ENCODE results near the gene DPYSL3. TPM values are rescaled to one million over a fixed set of nuclear protein-coding genes. Genes with fewer than 3 reads are reported as not detected.

The DPYSL3 gene
- total and polyA plus RNA-seq, 5 donors from 2014 or later: 1.1 TPM; not detected in 4

DNA sequence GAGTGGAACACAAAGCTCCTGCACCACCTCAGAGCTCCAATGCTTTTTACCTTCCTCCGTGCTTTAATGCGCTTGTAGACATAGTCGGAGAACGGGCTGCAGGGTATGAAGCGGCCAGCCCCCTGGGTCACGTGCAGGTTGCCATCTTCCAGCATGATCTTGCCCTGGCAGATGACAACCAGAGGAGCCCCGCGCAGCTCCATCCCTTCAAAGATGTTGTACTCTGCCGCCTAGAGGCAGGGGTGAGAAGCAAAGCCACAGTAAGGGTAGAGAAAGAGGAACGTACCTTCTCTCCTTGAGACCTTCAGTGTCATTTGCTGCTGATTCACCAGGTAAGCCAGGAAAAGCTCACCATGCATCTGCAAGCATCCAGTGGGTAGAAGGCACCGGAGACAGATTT lies 112.3 kb downstream of the DPYSL3 start:
- H3K4me1 Mint-ChIP-seq: no peaks in the 10 kb centered on the region
- ATAC-seq (ENCODE audit: low read depth in 2 of 2) (no peak), DNase-seq (no peak)
- H3K27me3 Mint-ChIP-seq: no peaks in the 10 kb centered on the region
- no peak overlapping the region for H3K27ac Mint-ChIP-seq
- H3K36me3 ChIP-seq (ENCODE audit: control insufficient read depth, insufficient read depth, low read length): no peaks in the 10 kb centered on the region
- H3K27me3 ChIP-seq (ENCODE audit: control insufficient read depth, insufficient read depth, low read length): no peaks in the 10 kb centered on the region
- no peaks in the 10 kb centered on the region for H3K36me3 Mint-ChIP-seq
- no peaks in the 10 kb centered on the region for H3K4me1 ChIP-seq (ENCODE audit: control insufficient read depth, insufficient read depth, low read length, poor library complexity, severe bottlenecking)
- H3K9me3 Mint-ChIP-seq: peaks cover 0 to 3% (median 0%) of the 10 kb centered on the region in 7 donors
- H3K9me3 ChIP-seq (ENCODE audit: control insufficient read depth in 2 of 2, low read length in 2 of 2): no peaks in the 10 kb centered on the region
- H3K4me3 ChIP-seq (ENCODE audit: low read depth, low read length): no peak overlapping the region
- H3K4me3 Mint-ChIP-seq: no peak overlapping the region
- H3K27ac ChIP-seq (ENCODE audit: insufficient read depth, low read length, poor library complexity, severe bottlenecking): no peak overlapping the region

GRCh38 chr5:147396070-147396823 lies 113.6 kb downstream of the DPYSL3 start:
- H3K27ac ChIP-seq (ENCODE audit: insufficient read depth, low read length, poor library complexity, severe bottlenecking): no peak overlapping the region
- no peaks in the 10 kb centered on the region for H3K36me3 ChIP-seq (ENCODE audit: control insufficient read depth, insufficient read depth, low read length)
- no peak overlapping the region for H3K4me3 ChIP-seq (ENCODE audit: low read depth, low read length)
- H3K4me1 ChIP-seq (ENCODE audit: control insufficient read depth, insufficient read depth, low read length, poor library complexity, severe bottlenecking): no peaks in the 10 kb centered on the region
- DNase-seq (no peak), ATAC-seq (ENCODE audit: low read depth in 2 of 2) (no peak)
- Mint-ChIP-seq H3K27ac (no peak overlapping the region), H3K4me1 (no peaks in the 10 kb centered on the region), H3K9me3 (peaks cover 0 to 3% (median 0%) of the 10 kb centered on the region in 7 donors), H3K27me3 (no peaks in the 10 kb centered on the region), H3K4me3 (no peak overlapping the region), H3K36me3 (no peaks in the 10 kb centered on the region)
- H3K9me3 ChIP-seq (ENCODE audit: control insufficient read depth in 2 of 2, low read length in 2 of 2): no peaks in the 10 kb centered on the region
- no peaks in the 10 kb centered on the region for H3K27me3 ChIP-seq (ENCODE audit: control insufficient read depth, insufficient read depth, low read length)

- Mint-ChIP-seq H3K4me3 (no peak overlapping the region), H3K27me3 (no peaks in the 10 kb centered on the region), H3K27ac (no peak overlapping the region), H3K9me3 (peaks cover 0 to 3% (median 0%) of the 10 kb centered on the region in 7 donors), H3K36me3 (no peaks in the 10 kb centered on the region), H3K4me1 (no peaks in the 10 kb centered on the region)
- H3K36me3 ChIP-seq (ENCODE audit: control insufficient read depth, insufficient read depth, low read length): no peaks in the 10 kb centered on the region
- H3K4me1 ChIP-seq (ENCODE audit: control insufficient read depth, insufficient read depth, low read length, poor library complexity, severe bottlenecking): no peaks in the 10 kb centered on the region
- H3K27ac ChIP-seq (ENCODE audit: insufficient read depth, low read length, poor library complexity, severe bottlenecking): no peak overlapping the region
- H3K4me3 ChIP-seq (ENCODE audit: low read depth, low read length): no peak overlapping the region
- H3K27me3 ChIP-seq (ENCODE audit: control insufficient read depth, insufficient read depth, low read length): no peaks in the 10 kb centered on the region
- H3K9me3 ChIP-seq (ENCODE audit: control insufficient read depth in 2 of 2, low read length in 2 of 2): no peaks in the 10 kb centered on the region
- DNase-seq (no peak), ATAC-seq (ENCODE audit: low read depth in 2 of 2) (no peak)
Measured at GRCh38 chr5:147393874-147394672, 115.8 kb downstream of the DPYSL3 start.

- Histone ChIP-seq H3K9me3 (ENCODE audit: control insufficient read depth in 2 of 2, low read length in 2 of 2) (no peaks in the 10 kb centered on the region), H3K4me1 (ENCODE audit: control insufficient read depth, insufficient read depth, low read length, poor library complexity, severe bottlenecking) (no peaks in the 10 kb centered on the region), H3K27me3 (ENCODE audit: control insufficient read depth, insufficient read depth, low read length) (no peaks in the 10 kb centered on the region), H3K4me3 (ENCODE audit: low read depth, low read length) (no peak overlapping the region), H3K36me3 (ENCODE audit: control insufficient read depth, insufficient read depth, low read length) (no peaks in the 10 kb centered on the region), H3K27ac (ENCODE audit: insufficient read depth, low read length, poor library complexity, severe bottlenecking) (no peak overlapping the region)
- Mint-ChIP-seq H3K4me1 (no peaks in the 10 kb centered on the region), H3K4me3 (no peak overlapping the region), H3K27me3 (no peaks in the 10 kb centered on the region), H3K27ac (no peak overlapping the region), H3K36me3 (no peaks in the 10 kb centered on the region), H3K9me3 (peaks cover 0 to 3% (median 0%) of the 10 kb centered on the region in 7 donors)
- no peak for DNase-seq
- no peak for ATAC-seq (ENCODE audit: low read depth in 2 of 2)
Measured at GRCh38 chr5:147391781-147392180, 118.1 kb downstream of the DPYSL3 start.

GRCh38 chr5:147390654-147391225 lies 119.1 kb downstream of the DPYSL3 start:
- H3K27ac ChIP-seq (ENCODE audit: insufficient read depth, low read length, poor library complexity, severe bottlenecking): no peak overlapping the region
- H3K9me3 ChIP-seq (ENCODE audit: control insufficient read depth in 2 of 2, low read length in 2 of 2): no peaks in the 10 kb centered on the region
- H3K9me3 Mint-ChIP-seq: peaks cover 0 to 3% (median 0%) of the 10 kb centered on the region in 7 donors
- ATAC-seq (ENCODE audit: low read depth in 2 of 2) (no peak), DNase-seq (no peak)
- H3K27me3 Mint-ChIP-seq: no peaks in the 10 kb centered on the region
- H3K27ac Mint-ChIP-seq: no peak overlapping the region
- H3K4me3 Mint-ChIP-seq: no peak overlapping the region
- no peaks in the 10 kb centered on the region for H3K27me3 ChIP-seq (ENCODE audit: control insufficient read depth, insufficient read depth, low read length)
- no peaks in the 10 kb centered on the region for H3K4me1 Mint-ChIP-seq
- H3K36me3 ChIP-seq (ENCODE audit: control insufficient read depth, insufficient read depth, low read length): no peaks in the 10 kb centered on the region
- H3K4me3 ChIP-seq (ENCODE audit: low read depth, low read length): no peak overlapping the region
- no peaks in the 10 kb centered on the region for H3K4me1 ChIP-seq (ENCODE audit: control insufficient read depth, insufficient read depth, low read length, poor library complexity, severe bottlenecking)
- no peaks in the 10 kb centered on the region for H3K36me3 Mint-ChIP-seq

DNA sequence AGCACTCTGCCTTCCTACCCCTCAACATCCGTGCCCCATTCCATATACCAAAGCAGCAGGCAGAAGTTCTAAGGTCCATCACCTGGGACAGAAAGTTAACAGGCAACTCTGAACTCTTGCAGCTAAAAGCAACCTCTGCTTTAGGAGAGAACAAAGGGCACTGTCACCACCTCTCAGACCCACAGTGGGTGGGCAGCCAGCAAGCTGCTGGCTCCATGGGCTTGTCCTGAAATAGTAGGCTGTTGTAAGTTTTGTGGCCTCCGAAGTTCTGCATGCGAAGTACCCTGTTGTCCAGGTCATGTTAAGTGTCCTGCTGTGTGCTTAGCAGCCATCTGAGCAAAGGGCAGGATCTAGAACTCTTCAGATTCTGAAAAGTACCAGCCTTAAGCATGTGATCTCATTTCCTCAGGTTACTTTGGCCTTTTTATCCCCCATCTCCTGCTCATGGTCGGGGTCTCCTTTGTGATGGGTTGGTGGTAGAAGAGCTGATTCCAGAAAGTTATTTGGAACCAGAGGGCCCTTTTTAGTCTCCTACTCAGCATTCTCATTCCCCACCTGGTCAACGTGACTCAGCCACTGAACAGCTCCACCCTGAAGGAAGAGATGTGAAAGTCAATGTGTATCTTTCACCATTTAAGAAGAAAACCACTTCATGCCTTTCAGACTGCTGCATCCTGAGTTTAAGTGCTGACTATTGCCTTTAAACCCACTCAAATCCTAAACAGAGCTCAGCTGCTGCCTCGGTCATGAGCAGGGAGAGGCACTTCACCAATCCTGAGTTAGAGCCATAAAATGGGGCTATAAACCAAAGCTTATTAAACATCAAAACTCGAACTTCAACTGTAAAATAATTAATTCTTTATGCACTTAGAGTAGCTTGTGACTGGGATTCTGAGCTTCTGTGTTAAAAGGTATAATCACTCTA lies 121.4 kb downstream of the DPYSL3 start:
- H3K4me3 Mint-ChIP-seq: no peak overlapping the region

DNA sequence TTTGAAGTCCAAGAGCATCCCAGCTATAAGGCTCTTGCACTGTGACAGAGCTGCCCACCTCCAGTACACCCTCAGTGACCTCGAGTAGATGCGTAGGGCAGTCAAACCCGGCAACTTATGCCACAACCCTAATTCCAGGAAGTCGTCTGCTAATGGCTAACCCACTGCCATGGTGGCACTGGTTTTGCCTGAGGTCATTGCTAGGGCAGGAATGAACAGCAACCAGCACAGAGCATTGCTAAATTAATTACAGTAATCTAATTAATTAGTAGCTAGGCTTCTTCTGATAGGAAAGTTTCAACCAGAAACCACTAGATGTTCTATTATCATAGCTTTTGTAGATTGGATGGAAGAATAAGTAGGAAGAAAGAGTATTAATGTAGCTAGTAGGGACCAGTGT lies 122.8 kb downstream of the DPYSL3 start:
- H3K4me3 Mint-ChIP-seq: no peak overlapping the region
- no peaks in the 10 kb centered on the region for H3K27me3 Mint-ChIP-seq
- no peak overlapping the region for H3K27ac Mint-ChIP-seq
- no peaks in the 10 kb centered on the region for H3K36me3 ChIP-seq (ENCODE audit: control insufficient read depth, insufficient read depth, low read length)
- H3K4me1 ChIP-seq (ENCODE audit: control insufficient read depth, insufficient read depth, low read length, poor library complexity, severe bottlenecking): no peaks in the 10 kb centered on the region
- no peak overlapping the region for H3K4me3 ChIP-seq (ENCODE audit: low read depth, low read length)
- ATAC-seq (ENCODE audit: low read depth in 2 of 2) (no peak), DNase-seq (no peak)
- no peak overlapping the region for H3K27ac ChIP-seq (ENCODE audit: insufficient read depth, low read length, poor library complexity, severe bottlenecking)
- H3K9me3 ChIP-seq (ENCODE audit: control insufficient read depth in 2 of 2, low read length in 2 of 2): no peaks in the 10 kb centered on the region
- H3K36me3 Mint-ChIP-seq: no peaks in the 10 kb centered on the region
- no peaks in the 10 kb centered on the region for H3K27me3 ChIP-seq (ENCODE audit: control insufficient read depth, insufficient read depth, low read length)
- no peaks in the 10 kb centered on the region for H3K9me3 Mint-ChIP-seq
- no peaks in the 10 kb centered on the region for H3K4me1 Mint-ChIP-seq

More for the DNA sequence above, 121.4 kb downstream of the DPYSL3 start:
- H3K9me3 Mint-ChIP-seq: no peaks in the 10 kb centered on the region
- H3K36me3 Mint-ChIP-seq: no peaks in the 10 kb centered on the region
- H3K9me3 ChIP-seq (ENCODE audit: control insufficient read depth in 2 of 2, low read length in 2 of 2): no peaks in the 10 kb centered on the region
- no peaks in the 10 kb centered on the region for H3K27me3 Mint-ChIP-seq
- no peaks in the 10 kb centered on the region for H3K4me1 Mint-ChIP-seq
- no peaks in the 10 kb centered on the region for H3K4me1 ChIP-seq (ENCODE audit: control insufficient read depth, insufficient read depth, low read length, poor library complexity, severe bottlenecking)
- ATAC-seq (ENCODE audit: low read depth in 2 of 2) (no peak), DNase-seq (no peak)
- H3K27ac Mint-ChIP-seq: no peak overlapping the region
- no peaks in the 10 kb centered on the region for H3K27me3 ChIP-seq (ENCODE audit: control insufficient read depth, insufficient read depth, low read length)
- no peaks in the 10 kb centered on the region for H3K36me3 ChIP-seq (ENCODE audit: control insufficient read depth, insufficient read depth, low read length)
- no peak overlapping the region for H3K27ac ChIP-seq (ENCODE audit: insufficient read depth, low read length, poor library complexity, severe bottlenecking)
- H3K4me3 ChIP-seq (ENCODE audit: low read depth, low read length): no peak overlapping the region

Measured in CD4-positive, CD25-positive, alpha-beta regulatory T cell (primary cell).